ENCODE results near the gene CHN1.

CHN1 gene

DNA sequence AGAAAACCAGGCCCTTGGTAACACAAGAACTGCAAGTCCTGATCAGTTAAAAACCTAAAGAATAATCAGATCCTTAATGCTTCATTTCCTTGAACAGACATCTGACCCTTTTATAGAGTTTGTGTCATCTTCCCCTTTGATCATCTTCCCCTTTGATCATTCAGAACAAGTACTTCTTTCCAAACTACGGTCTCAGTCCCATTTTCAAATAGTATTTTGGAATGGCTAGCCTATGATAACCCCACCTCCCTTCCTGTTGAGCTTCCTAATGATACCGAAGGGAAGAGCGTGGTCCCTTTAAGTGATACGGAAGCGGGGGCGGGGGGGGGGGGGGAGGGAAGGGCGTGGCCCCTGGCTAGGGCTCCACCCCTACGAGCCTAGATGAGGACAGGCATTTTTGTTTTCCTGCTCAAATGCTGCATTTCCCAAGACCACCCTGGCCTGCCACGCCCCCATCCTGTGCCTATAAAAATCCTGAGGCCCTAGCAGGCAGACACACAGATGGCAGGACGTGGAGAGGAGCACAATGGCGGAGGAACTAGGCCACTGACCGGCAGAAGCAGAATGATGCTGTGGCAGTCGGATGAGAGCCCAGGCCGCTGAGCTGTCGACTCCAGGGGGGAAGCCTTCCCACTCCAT, 216.8 kb downstream of the CHN1 start:
- no peak overlapping the region for H3K4me3 ChIP-seq (ENCODE audit: low read depth, low read length)
- no peak for DNase-seq (ENCODE audit: low read depth)
- TF ChIP-seq, protein P1, sequence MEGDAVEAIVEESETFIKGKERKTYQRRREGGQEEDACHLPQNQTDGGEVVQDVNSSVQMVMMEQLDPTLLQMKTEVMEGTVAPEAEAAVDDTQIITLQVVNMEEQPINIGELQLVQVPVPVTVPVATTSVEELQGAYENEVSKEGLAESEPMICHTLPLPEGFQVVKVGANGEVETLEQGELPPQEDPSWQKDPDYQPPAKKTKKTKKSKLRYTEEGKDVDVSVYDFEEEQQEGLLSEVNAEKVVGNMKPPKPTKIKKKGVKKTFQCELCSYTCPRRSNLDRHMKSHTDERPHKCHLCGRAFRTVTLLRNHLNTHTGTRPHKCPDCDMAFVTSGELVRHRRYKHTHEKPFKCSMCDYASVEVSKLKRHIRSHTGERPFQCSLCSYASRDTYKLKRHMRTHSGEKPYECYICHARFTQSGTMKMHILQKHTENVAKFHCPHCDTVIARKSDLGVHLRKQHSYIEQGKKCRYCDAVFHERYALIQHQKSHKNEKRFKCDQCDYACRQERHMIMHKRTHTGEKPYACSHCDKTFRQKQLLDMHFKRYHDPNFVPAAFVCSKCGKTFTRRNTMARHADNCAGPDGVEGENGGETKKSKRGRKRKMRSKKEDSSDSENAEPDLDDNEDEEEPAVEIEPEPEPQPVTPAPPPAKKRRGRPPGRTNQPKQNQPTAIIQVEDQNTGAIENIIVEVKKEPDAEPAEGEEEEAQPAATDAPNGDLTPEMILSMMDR (IDR thresholded peaks at IDR 0.05; ENCODE audit: low read depth, low read length, missing control alignments), result no peak

DNA sequence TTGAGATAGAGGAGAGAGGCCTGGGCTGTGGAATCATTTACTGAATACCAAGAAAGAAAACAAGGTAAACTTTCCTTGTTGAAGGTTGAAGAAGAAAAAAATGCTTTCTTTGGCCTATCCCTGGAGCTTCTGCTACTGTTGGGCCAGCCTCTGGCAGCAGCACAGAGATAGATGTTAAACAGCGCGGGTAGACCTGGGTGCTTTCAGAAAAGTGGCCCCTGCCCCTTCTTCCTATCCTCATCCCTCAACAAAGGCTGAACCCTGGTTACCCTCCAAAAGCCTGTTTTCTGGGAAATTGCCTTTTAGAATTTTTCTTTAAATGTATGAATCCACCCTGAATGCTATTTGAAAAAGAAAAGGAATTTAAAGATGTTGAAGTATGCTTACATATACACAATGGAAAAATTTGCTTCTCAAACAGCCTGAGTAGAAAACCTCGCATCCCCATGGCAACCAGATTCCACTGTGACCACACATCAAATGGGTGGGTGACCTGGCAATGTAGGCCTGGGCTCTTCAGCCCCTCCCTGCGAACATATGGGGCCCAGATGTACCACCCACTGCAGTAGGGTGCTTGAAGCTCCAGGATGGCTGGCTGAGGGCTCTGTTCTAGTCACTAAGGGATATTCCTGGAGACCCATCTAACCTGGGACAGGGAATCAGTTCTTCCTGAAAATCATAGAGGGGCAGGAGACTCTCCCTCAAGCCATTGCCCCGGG, 217.5 kb downstream of the CHN1 start:
- no peak for DNase-seq (ENCODE audit: low read depth)
- no peak overlapping the region for H3K4me3 ChIP-seq (ENCODE audit: low read depth, low read length)
- TF ChIP-seq, protein P1 (IDR thresholded peaks at IDR 0.05; ENCODE audit: low read depth, low read length, missing control alignments), result no peak

- no peak overlapping the region for H3K4me3 ChIP-seq (ENCODE audit: low read depth, low read length)
- no peak for DNase-seq (ENCODE audit: low read depth)
- TF ChIP-seq, protein P1 (IDR thresholded peaks at IDR 0.05; ENCODE audit: low read depth, low read length, missing control alignments), result no peak
Measured at GRCh38 chr2:174786066-174786725, 219.0 kb downstream of the CHN1 start.

GRCh38 chr2:174785481-174785880, 219.7 kb downstream of the CHN1 start:
- no peak for DNase-seq (ENCODE audit: low read depth)
- no peak overlapping the region for H3K4me3 ChIP-seq (ENCODE audit: low read depth, low read length)
- TF ChIP-seq, protein P1 (IDR thresholded peaks at IDR 0.05; ENCODE audit: low read depth, low read length, missing control alignments), result no peak

GRCh38 chr2:174784909-174785308, 220.3 kb downstream of the CHN1 start:
- TF ChIP-seq, protein P1 (IDR thresholded peaks at IDR 0.05; ENCODE audit: low read depth, low read length, missing control alignments), result no peak
- H3K4me3 ChIP-seq (ENCODE audit: low read depth, low read length), result no peak overlapping the region
- no peak for DNase-seq (ENCODE audit: low read depth)

- DNase-seq (ENCODE audit: low read depth), result no peak
- H3K4me3 ChIP-seq (ENCODE audit: low read depth, low read length), result no peak overlapping the region
- TF ChIP-seq, protein P1 (IDR thresholded peaks at IDR 0.05; ENCODE audit: low read depth, low read length, missing control alignments), result no peak
Measured at GRCh38 chr2:174784316-174784715, 220.9 kb downstream of the CHN1 start.
